K562 (cell line): ENCODE data around the gene CDCA3. TPM values are rescaled to one million over a fixed set of nuclear protein-coding genes. Genes with fewer than 3 reads are reported as not detected.

ENCODE experiments used
- ADNP ChIP-seq: fragments of 200-800 bp; sonication (Bioruptor generic); IDR thresholded peaks from 2 replicates; pipeline ENCODE4 v1.6.1; 2016; ENCODE audit warnings: missing genetic modification characterization, missing compliant biosample characterization
- CSDE1 ChIP-seq, 2 experiments: fragments of 450-650 bp; IDR thresholded peaks; 2 replicates each; pipeline ENCODE4 v1.6.1; 2016; ENCODE audit warnings: mild to moderate bottlenecking in 1 of 2
- E2F6 ChIP-seq, 2 experiments: IDR thresholded peaks; 2 replicates each; pipeline ENCODE4 v1.6.1; 2011; ENCODE audit warnings: borderline replicate concordance in 1 of 2, control low read depth in 1 of 2, low read depth in 1 of 2, low read length in 1 of 2, mild to moderate bottlenecking in 1 of 2, mixed read lengths in 1 of 2, moderate library complexity in 1 of 2; ENCODE audit not compliant: insufficient read depth in 1 of 2, insufficient read length in 1 of 2, poor library complexity in 1 of 2, severe bottlenecking in 1 of 2; ENCODE audit errors: extremely low read depth in 1 of 2
- EGR1 ChIP-seq: fragments of 450-650 bp; conservative IDR thresholded peaks from 2 replicates; pipeline ENCODE4 v1.6.1; 2017; ENCODE audit warnings: mild to moderate bottlenecking
- MTA3 ChIP-seq: fragments of 450-650 bp; formaldehyde crosslinking; IDR thresholded peaks from 2 replicates; pipeline ENCODE4 v1.6.1; 2017; ENCODE audit warnings: mild to moderate bottlenecking, borderline replicate concordance
- NFATC3 ChIP-seq: fragments of 450-650 bp; IDR thresholded peaks from 2 replicates; pipeline ENCODE4 v1.6.1; 2017; ENCODE audit warnings: mild to moderate bottlenecking
- PHB ChIP-seq: fragments of 250-450 bp; sonication (Bioruptor Pico); IDR thresholded peaks from 2 replicates; pipeline ENCODE4 v1.5.0; 2021
- POLR2A ChIP-seq: fragments of 450-650 bp; conservative IDR thresholded peaks from 2 replicates; pipeline ENCODE4 v1.6.1; 2016
- RBFOX2 ChIP-seq: fragments of 200-400 bp; formaldehyde crosslinking; IDR thresholded peaks from 2 replicates; pipeline ENCODE4 v1.6.1; 2017; ENCODE audit warnings: low read depth, mild to moderate bottlenecking, low read length, moderate library complexity
- SP2 ChIP-seq: IDR thresholded peaks from 2 replicates; pipeline ENCODE4 v1.6.1; 2011; ENCODE audit warnings: mild to moderate bottlenecking, low read depth, low read length, moderate library complexity; ENCODE audit not compliant: poor library complexity, severe bottlenecking; ENCODE audit errors: extremely low read depth
- TEAD2 ChIP-seq: fragments of 450-650 bp; IDR thresholded peaks from 2 replicates; pipeline ENCODE4 v1.6.1; 2016; ENCODE audit warnings: missing genetic modification characterization, control low read depth, missing compliant biosample characterization
- ZNF717 ChIP-seq: fragments of 250-450 bp; sonication (Bioruptor Pico); IDR thresholded peaks from 2 replicates; pipeline ENCODE4 v1.5.0; 2021
- polyA plus RNA-seq, 8 experiments: library from polyadenylated mRNA; depleted of rRNA in 4 of 8; stranded (reverse) in 5 of 8; unstranded in 3 of 8; fragments of >200 nt; fragmentation: Nextera tagmentation in 2 of 8; fragmentation: Illumina TruSeq in 1 of 8; extraction: Ambion mirVana in 2 of 8; extraction: Trizol in 1 of 8; gene quantifications; 2 replicates each; pipeline versions ENCODE4 v1.2.1 to v1.2.3, GENCODE V29; 2011 to 2014; ENCODE audit warnings: inconsistent platforms in 1 of 8, missing spikeins in 1 of 8
- total RNA-seq, 7 experiments: library from RNA; depleted of rRNA in 6 of 7; stranded (reverse); fragments of >200 nt in 6 of 7; fragmentation: Illumina TruSeq in 2 of 7; extraction: Trizol in 2 of 7; gene quantifications; 2 replicates each; pipeline versions ENCODE4 v1.2.1 to v1.2.3, GENCODE V29; 2011 to 2021; ENCODE audit warnings: low replicate concordance in 1 of 7
- TF ChIP-seq, protein P1 (sequence below): sonication (generic); formaldehyde crosslinking; IDR thresholded peaks from 2 replicates; pipeline ENCODE4 v1.8.1; 2022; ENCODE audit warnings: missing genetic modification reagents
- TF ChIP-seq, protein P2 (sequence below): fragments of 250-450 bp; sonication (Bioruptor Pico); IDR thresholded peaks from 2 replicates; pipeline ENCODE4 v1.8.0; 2021; ENCODE audit warnings: borderline replicate concordance, mild to moderate bottlenecking, moderate library complexity; ENCODE audit not compliant: poor library complexity, severe bottlenecking
- TF ChIP-seq, protein P3 (sequence below): sonication (generic); formaldehyde crosslinking; IDR thresholded peaks from 2 replicates; pipeline ENCODE4 v1.8.0; 2022; ENCODE audit warnings: mild to moderate bottlenecking, low read depth, missing genetic modification reagents
- TF ChIP-seq, protein P4 (sequence below): fragments of 250-450 bp; sonication (Bioruptor Pico); IDR thresholded peaks from 2 replicates; pipeline ENCODE4 v1.4.0; 2020; ENCODE audit warnings: mild to moderate bottlenecking
- TF ChIP-seq, protein P5 (sequence below): IDR thresholded peaks from 2 replicates; pipeline ENCODE4 v1.6.1; 2011; ENCODE audit not compliant: insufficient read length; ENCODE audit errors: extremely low read depth
- TF ChIP-seq, protein P6 (sequence below), 3 experiments: IDR thresholded peaks in 2 of 3; conservative IDR thresholded peaks in 1 of 3; 2 replicates each; pipeline ENCODE4 v1.5.1; 2011 to 2012; ENCODE audit warnings: low read length in 3 of 3, mild to moderate bottlenecking in 3 of 3, control low read depth in 2 of 3, improper control_type of control experiment in 1 of 3, inconsistent platforms in 1 of 3, low read depth in 1 of 3, mixed read lengths in 1 of 3, moderate library complexity in 1 of 3; ENCODE audit not compliant: insufficient read depth in 2 of 3

Gene CDCA3
- total and polyA plus RNA-seq, 9 of the 15 experiments (the other 6 are each of a cell fraction or from before 2014, with no cell fraction given) = 24.2 to 80.8 (median 55.1) TPM

GRCh38 chr12:6867413-6868210, 16.5 kb upstream of the CDCA3 start, which contains the start of gene TPI1 (continued):
- TF ChIP-seq RBFOX2 (peak; percentile 88), TEAD2 (tag) (no peak), POLR2A (peak; percentile 99), NFATC3 (no peak), MTA3 (0 out of 2 replicates have a peak, but pooled peaks have one; percentile 29), SP2 (no peak), CSDE1 (IDR thresholded peaks at IDR 0.05) (peak in 1 of 2 experiments; percentile 39; a peak in 1 of 4 replicates), E2F6 (IDR thresholded peaks at IDR 0.05; ENCODE audit: borderline replicate concordance in 1 of 2, extremely low read depth in 1 of 2, insufficient read depth in 1 of 2, insufficient read length in 1 of 2, low read depth in 1 of 2, low read length in 1 of 2, poor library complexity in 1 of 2, severe bottlenecking in 1 of 2) (peak; percentile 82 to 90), PHB (0 out of 2 replicates have a peak, but pooled peaks have one; percentile 22), ADNP (tag) (no peak), EGR1 (peak; percentile 3; the same call in 1 of the 2 replicates), ZNF717 (CRISPR knock-in tag) (no peak)
- TF ChIP-seq, protein P1, sequence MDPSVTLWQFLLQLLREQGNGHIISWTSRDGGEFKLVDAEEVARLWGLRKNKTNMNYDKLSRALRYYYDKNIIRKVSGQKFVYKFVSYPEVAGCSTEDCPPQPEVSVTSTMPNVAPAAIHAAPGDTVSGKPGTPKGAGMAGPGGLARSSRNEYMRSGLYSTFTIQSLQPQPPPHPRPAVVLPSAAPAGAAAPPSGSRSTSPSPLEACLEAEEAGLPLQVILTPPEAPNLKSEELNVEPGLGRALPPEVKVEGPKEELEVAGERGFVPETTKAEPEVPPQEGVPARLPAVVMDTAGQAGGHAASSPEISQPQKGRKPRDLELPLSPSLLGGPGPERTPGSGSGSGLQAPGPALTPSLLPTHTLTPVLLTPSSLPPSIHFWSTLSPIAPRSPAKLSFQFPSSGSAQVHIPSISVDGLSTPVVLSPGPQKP (CRISPR knock-in tag) = no peak
- TF ChIP-seq, protein P2, sequence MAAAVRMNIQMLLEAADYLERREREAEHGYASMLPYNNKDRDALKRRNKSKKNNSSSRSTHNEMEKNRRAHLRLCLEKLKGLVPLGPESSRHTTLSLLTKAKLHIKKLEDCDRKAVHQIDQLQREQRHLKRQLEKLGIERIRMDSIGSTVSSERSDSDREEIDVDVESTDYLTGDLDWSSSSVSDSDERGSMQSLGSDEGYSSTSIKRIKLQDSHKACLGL = no peak
- TF ChIP-seq, protein P3, sequence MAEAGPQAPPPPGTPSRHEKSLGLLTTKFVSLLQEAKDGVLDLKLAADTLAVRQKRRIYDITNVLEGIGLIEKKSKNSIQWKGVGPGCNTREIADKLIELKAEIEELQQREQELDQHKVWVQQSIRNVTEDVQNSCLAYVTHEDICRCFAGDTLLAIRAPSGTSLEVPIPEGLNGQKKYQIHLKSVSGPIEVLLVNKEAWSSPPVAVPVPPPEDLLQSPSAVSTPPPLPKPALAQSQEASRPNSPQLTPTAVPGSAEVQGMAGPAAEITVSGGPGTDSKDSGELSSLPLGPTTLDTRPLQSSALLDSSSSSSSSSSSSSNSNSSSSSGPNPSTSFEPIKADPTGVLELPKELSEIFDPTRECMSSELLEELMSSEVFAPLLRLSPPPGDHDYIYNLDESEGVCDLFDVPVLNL (CRISPR knock-in tag) = no peak
- TF ChIP-seq, protein P4, sequence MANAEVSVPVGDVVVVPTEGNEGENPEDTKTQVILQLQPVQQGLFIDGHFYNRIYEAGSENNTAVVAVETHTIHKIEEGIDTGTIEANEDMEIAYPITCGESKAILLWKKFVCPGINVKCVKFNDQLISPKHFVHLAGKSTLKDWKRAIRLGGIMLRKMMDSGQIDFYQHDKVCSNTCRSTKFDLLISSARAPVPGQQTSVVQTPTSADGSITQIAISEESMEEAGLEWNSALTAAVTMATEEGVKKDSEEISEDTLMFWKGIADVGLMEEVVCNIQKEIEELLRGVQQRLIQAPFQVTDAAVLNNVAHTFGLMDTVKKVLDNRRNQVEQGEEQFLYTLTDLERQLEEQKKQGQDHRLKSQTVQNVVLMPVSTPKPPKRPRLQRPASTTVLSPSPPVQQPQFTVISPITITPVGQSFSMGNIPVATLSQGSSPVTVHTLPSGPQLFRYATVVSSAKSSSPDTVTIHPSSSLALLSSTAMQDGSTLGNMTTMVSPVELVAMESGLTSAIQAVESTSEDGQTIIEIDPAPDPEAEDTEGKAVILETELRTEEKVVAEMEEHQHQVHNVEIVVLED (CRISPR knock-in tag) = peak; percentile 82
- TF ChIP-seq, protein P5, sequence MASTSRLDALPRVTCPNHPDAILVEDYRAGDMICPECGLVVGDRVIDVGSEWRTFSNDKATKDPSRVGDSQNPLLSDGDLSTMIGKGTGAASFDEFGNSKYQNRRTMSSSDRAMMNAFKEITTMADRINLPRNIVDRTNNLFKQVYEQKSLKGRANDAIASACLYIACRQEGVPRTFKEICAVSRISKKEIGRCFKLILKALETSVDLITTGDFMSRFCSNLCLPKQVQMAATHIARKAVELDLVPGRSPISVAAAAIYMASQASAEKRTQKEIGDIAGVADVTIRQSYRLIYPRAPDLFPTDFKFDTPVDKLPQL = peak; percentile 44
- TF ChIP-seq, protein P6, sequence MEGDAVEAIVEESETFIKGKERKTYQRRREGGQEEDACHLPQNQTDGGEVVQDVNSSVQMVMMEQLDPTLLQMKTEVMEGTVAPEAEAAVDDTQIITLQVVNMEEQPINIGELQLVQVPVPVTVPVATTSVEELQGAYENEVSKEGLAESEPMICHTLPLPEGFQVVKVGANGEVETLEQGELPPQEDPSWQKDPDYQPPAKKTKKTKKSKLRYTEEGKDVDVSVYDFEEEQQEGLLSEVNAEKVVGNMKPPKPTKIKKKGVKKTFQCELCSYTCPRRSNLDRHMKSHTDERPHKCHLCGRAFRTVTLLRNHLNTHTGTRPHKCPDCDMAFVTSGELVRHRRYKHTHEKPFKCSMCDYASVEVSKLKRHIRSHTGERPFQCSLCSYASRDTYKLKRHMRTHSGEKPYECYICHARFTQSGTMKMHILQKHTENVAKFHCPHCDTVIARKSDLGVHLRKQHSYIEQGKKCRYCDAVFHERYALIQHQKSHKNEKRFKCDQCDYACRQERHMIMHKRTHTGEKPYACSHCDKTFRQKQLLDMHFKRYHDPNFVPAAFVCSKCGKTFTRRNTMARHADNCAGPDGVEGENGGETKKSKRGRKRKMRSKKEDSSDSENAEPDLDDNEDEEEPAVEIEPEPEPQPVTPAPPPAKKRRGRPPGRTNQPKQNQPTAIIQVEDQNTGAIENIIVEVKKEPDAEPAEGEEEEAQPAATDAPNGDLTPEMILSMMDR (IDR thresholded peaks at IDR 0.05 in 2 of 3, conservative IDR thresholded peaks at IDR 0.05 in 1 of 3; ENCODE audit: insufficient read depth in 2 of 3, low read depth in 1 of 3, low read length in 3 of 3) = 0 out of 6 replicates have a peak, but pooled peaks of 1 of the 3 experiments have one; percentile 3
